Vagina (tissue), 2 donors: ENCODE measurements around the gene UBL3.

Experiments
- POLR2A ChIP-seq, 2 donors: fragments of 450-650 bp; IDR thresholded peaks; one replicate each; pipeline ENCODE4 v1.6.1; 2017; ENCODE audit warnings: antibody characterized with exemption in 2 of 2, mild to moderate bottlenecking in 2 of 2, moderate library complexity in 2 of 2
- POLR2AphosphoS5 ChIP-seq, 2 donors: sonication (generic); formaldehyde crosslinking; IDR thresholded peaks; one replicate each; pipeline ENCODE4 v1.9.0; 2017; ENCODE audit warnings: antibody characterized with exemption in 2 of 2, mild to moderate bottlenecking in 2 of 2, low read depth in 1 of 2; ENCODE audit not compliant: insufficient read depth in 1 of 2
- TF ChIP-seq, protein P1 (sequence below), 3 experiments: fragments of 450-650 bp in 2 of 3; fragments of 200-600 bp in 1 of 3; sonication (generic) in 1 of 3; IDR thresholded peaks; one replicate each; pipeline ENCODE4 v1.5.1; 2017 to 2019; ENCODE audit warnings: antibody characterized with exemption in 3 of 3, mild to moderate bottlenecking in 2 of 3, moderate library complexity in 2 of 3

DNA sequence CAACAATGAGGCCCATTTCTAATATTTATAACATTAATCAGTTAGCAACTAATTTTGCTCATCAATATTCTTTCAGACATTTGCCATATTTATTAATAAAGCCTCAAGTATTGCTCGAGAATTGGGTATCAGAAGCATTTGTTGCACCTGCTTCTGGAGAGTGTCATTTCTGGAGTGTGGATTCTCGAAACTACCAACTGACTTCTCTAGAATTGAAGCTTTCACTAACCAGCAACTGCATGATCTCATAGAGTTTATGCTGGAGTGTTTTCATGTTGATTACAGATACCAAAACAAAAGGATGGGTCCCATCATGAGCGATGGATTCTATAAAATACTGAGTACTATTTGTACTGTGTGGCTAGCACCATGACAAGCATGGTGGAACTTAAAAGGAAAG lies 133.9 kb downstream of the UBL3 start:
- TF ChIP-seq POLR2AphosphoS5 (IDR thresholded peaks at IDR 0.05; ENCODE audit: insufficient read depth in 1 of 2, low read depth in 1 of 2), result no peak
- TF ChIP-seq, protein P1, sequence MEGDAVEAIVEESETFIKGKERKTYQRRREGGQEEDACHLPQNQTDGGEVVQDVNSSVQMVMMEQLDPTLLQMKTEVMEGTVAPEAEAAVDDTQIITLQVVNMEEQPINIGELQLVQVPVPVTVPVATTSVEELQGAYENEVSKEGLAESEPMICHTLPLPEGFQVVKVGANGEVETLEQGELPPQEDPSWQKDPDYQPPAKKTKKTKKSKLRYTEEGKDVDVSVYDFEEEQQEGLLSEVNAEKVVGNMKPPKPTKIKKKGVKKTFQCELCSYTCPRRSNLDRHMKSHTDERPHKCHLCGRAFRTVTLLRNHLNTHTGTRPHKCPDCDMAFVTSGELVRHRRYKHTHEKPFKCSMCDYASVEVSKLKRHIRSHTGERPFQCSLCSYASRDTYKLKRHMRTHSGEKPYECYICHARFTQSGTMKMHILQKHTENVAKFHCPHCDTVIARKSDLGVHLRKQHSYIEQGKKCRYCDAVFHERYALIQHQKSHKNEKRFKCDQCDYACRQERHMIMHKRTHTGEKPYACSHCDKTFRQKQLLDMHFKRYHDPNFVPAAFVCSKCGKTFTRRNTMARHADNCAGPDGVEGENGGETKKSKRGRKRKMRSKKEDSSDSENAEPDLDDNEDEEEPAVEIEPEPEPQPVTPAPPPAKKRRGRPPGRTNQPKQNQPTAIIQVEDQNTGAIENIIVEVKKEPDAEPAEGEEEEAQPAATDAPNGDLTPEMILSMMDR (IDR thresholded peaks at IDR 0.05), result no peak
- no peak for TF ChIP-seq POLR2A (IDR thresholded peaks at IDR 0.05)
